GM12891 (cell line): ENCODE results near the gene ABLIM2.
"Not testable (repeated sequence)": the region's sequence is repeated elsewhere in the genome, so short reads cannot be mapped to it uniquely, and the experiment has no call there.

ENCODE experiments used
- DNase-seq: peaks from one replicate; pipeline ENCODE4 v3.0.0; 2011; ENCODE audit warnings: low spot score; ENCODE audit not compliant: insufficient read length
- FAIRE-seq: peaks from 2 replicates; lab custom pipeline; 2011; peaks lifted over from hg19 to GRCh38; lab: Jason Lieb, UNC
- PAX5 ChIP-seq: IDR thresholded peaks from 2 replicates; pipeline ENCODE4 v1.6.1; 2011; ENCODE audit warnings: low read length, moderate library complexity, mild to moderate bottlenecking; ENCODE audit not compliant: insufficient read depth, severe bottlenecking
- POLR2A ChIP-seq: IDR thresholded peaks from 2 replicates; pipeline ENCODE4 v1.6.1; 2011; ENCODE audit warnings: low read depth, low read length, control low read depth
- POLR2AphosphoS5 ChIP-seq: IDR thresholded peaks from 2 replicates; pipeline ENCODE4 v1.6.1; 2011; ENCODE audit warnings: low read depth, low read length, control low read depth
- POU2F2 ChIP-seq: IDR thresholded peaks from 2 replicates; pipeline ENCODE4 v1.6.1; 2011; ENCODE audit warnings: low read depth, mild to moderate bottlenecking, control low read depth, low read length, moderate library complexity
- SPI1 ChIP-seq: IDR thresholded peaks from 2 replicates; pipeline ENCODE4 v1.6.1; 2011; ENCODE audit warnings: low read depth, low read length, control low read depth
- TAF1 ChIP-seq: IDR thresholded peaks from 2 replicates; pipeline ENCODE4 v1.6.1; 2011; ENCODE audit warnings: low read depth, low read length, control low read depth

ABLIM2 gene

DNA sequence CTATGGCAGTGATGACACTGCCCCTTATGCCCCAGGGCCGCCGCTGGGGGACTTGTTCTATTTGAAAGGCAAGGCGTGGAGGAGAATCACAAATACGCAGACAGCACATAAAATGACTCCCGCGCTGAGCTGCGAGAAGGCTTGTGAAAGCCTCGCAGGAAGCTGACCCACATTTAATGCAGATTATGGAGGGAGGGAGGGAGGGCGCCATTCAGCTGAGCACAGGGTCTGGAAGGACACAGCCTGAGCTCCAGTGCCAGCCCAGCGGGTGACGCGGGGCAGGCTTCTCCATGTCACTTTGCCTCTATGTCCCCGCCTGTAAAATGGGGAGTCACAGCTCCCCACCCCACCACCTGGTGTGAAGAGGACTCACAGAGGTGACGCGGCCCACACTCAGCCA is 14.3 kb downstream of the ABLIM2 start:
- TF ChIP-seq PAX5, result no peak
- no peak for TF ChIP-seq SPI1
- TF ChIP-seq TAF1, result no peak
- TF ChIP-seq POLR2A, result no peak
- TF ChIP-seq POU2F2, result no peak
- TF ChIP-seq POLR2AphosphoS5, result no peak
- DNase-seq, result no peak
- no peak for FAIRE-seq

DNA sequence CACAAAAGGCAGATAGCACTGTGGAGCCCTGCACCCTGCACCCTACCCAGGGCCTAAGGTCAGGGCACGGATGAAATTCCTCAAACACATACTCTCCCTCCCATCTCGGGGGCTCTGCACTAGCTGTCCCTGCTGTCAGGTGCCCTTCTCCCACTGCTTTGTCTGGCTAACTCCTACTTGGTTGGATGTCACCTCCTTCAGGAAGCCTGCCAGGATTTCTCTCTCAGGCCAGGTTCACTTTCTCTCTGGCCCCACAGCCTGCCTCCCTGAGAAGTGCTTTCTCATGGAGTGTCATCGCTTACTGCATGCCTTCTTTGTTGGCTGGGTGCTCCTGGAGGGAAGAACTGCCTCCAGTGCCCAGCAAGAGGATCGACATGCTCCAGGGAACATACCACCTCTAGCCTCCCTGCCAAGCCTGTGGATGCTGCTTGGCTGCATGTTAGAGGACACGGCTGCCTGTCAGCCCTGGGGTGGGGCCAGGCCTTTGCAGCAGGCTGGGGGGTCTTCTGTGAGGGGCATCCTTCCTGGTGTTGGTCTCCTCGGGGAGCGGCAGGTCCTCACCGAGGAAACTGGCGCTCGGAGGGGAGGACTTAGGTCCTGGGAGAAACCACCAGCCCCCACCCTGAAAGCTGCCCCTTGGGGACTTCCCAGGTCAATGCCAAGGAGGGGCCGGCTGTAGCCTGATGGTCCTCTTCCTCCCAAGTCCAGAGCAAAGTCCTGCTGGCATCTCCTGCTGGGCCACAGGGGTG is 15.0 kb downstream of the ABLIM2 start:
- DNase-seq (no peak), FAIRE-seq (no peak)
- no peak for TF ChIP-seq TAF1
- no peak for TF ChIP-seq POLR2AphosphoS5
- no peak for TF ChIP-seq POU2F2
- TF ChIP-seq PAX5, result no peak
- no peak for TF ChIP-seq POLR2A
- TF ChIP-seq SPI1, result no peak

GRCh38 chr4:8142556-8142955 is 16.1 kb downstream of the ABLIM2 start:
- FAIRE-seq (no peak), DNase-seq (no peak)
- TF ChIP-seq PAX5, result no peak
- no peak for TF ChIP-seq POLR2A
- TF ChIP-seq POU2F2, result no peak

DNA sequence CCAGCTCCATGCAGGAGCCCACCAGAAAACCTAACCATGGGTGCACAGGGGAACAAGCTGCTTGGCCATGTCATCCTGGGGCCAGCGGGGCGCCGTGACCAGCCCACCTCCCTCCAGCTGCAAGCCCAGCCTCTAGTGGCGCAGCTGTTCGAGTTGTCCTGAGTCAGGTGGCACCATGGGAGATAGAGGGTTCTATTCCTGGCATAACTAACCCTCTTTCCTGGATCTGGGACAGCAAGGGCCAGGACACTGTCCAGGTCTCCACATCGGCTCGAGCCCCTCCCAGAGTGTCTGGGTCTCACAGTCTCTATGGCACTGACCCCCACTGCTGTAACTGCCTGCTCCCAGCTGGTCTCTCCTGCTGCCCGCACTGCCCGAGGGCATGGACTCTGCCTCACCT is 16.7 kb downstream of the ABLIM2 start:
- no peak for TF ChIP-seq PAX5
- no peak for TF ChIP-seq POLR2AphosphoS5
- no peak for TF ChIP-seq POLR2A
- TF ChIP-seq SPI1, result no peak
- TF ChIP-seq TAF1, result no peak
- no peak for TF ChIP-seq POU2F2
- DNase-seq, result no peak
- no peak for FAIRE-seq

DNA sequence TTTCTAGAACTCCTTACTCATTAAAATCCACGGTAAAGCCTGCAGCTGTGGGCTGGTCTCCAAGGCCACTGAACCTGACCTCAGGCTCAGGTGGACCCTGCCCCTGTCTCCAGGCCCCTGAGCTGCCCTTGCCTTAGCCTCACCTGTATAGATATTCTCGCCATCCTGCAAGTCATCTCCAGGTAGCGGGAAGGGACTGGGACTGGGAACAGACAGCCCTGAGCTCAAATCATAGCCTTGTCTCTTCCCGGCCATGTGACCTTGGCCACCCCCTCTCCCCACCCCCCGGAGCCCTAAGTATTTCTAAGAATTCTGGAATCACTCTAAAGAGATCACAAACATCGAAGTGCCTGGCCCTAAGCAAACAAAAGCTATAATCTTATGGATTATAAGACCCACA is 17.7 kb downstream of the ABLIM2 start:
- DNase-seq (no peak), FAIRE-seq (no peak)
- no peak for TF ChIP-seq TAF1
- no peak for TF ChIP-seq POLR2AphosphoS5
- no peak for TF ChIP-seq POU2F2
- TF ChIP-seq SPI1, result no peak
- TF ChIP-seq POLR2A, result no peak
- no peak for TF ChIP-seq PAX5

DNA sequence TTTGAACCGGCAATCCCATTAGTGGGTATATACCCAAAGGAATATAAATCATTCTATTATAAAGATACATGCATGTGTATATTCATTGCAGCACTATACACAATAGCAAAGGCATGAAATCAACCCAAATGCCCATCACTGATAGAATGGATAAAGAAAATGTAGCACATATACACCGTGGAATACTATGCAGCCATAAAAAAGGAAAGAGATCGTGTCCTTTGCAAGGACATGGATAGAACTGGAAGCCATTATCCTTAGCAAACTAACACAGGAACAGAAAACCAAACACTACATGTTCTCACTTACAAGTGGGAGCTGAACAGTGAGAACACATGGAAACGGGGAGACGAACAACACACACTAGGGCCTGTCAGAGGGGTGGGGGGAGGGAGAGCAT is 18.9 kb downstream of the ABLIM2 start:
- DNase-seq, FAIRE-seq: not testable (repeated sequence)

DNA sequence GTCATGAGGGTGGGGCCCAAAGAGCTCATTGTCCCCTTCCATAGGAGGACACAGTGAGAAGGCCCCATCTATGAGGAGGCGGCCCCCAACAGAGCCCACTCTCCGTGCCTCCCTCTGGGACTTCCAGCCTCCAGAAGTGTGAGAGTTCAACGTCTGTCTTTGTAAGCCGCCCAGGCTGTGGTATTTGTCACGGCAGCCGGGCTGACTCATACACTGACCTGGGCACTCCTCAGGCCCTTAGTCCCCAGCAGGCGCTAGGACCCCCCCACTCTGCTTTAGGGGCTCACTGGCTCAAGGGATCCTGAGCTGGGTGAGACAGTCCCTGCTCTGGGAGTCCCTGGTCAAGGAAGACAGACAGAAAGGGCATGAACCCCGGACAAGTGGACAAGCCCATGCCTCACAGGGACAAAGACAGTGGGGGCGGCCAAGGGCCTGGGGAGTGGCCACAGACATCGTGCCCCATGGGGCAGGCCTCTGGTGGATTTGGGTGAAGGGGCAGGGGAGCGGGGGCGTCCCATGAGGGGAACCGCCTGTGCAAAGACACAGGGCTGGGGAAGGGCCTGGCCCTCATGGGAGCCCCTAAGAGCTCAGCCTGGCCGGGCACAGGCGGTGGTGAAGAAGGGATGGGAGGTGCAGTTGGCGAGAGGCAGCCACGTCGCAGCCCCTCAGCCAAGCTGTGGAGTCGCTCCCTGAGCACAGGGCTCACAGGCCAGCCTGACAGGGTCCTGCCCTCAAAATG is 21.5 kb downstream of the ABLIM2 start:
- no peak for DNase-seq
- TF ChIP-seq POU2F2 (no peak), POLR2A (no peak), POLR2AphosphoS5 (no peak), TAF1 (no peak), PAX5 (no peak), SPI1 (no peak)
- no peak for FAIRE-seq

- TF ChIP-seq POU2F2, result no peak
- no peak for TF ChIP-seq PAX5
- no peak for TF ChIP-seq POLR2AphosphoS5
- TF ChIP-seq POLR2A, result no peak
- no peak for TF ChIP-seq SPI1
- FAIRE-seq (no peak), DNase-seq (no peak)
Measured at GRCh38 chr4:8136529-8136928, 22.1 kb downstream of the ABLIM2 start.

- FAIRE-seq (no peak), DNase-seq (no peak)
- TF ChIP-seq TAF1 (no peak), POLR2AphosphoS5 (no peak), SPI1 (no peak), POLR2A (no peak), PAX5 (no peak)
Measured at GRCh38 chr4:8135666-8136065, 22.9 kb downstream of the ABLIM2 start.

- TF ChIP-seq POLR2A, result no peak
- TF ChIP-seq PAX5, result no peak
- no peak for TF ChIP-seq POU2F2
- TF ChIP-seq SPI1, result no peak
- no peak for TF ChIP-seq TAF1
- no peak for TF ChIP-seq POLR2AphosphoS5
- FAIRE-seq, result no peak
- no peak for DNase-seq
Measured at GRCh38 chr4:8133897-8134563, 24.6 kb downstream of the ABLIM2 start.
